ENCODE data around the gene DCLK2.
A peak's percentile ranks its signal among the peaks of the same experiment; 100 is the strongest.

DCLK2 gene

DNA sequence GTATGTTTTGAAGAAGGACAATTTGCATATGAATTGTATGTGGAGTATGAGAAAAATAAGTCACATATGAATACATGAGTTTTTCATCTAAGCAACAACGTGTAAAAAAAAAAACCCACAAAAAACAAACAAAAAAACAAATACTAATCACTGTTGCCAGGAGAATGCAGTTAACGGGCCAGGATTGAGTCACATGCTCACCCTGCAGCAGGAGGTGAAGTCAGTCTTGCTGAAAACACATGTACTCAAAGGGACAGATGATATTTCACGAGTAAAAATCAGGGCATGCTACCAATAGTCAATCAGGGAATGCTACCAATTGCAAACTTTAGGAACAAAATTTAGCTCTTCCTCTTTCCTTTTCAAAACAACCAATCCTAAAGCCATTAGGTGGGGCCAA lies 10.4 kb upstream of the DCLK2 start:
- Histone ChIP-seq H3K4me3 (ENCODE audit: low read depth in 1 of 5, low read length in 5 of 5) (no peak overlapping the region), H3K27me3 (ENCODE audit: control insufficient read depth in 5 of 5, insufficient read depth in 4 of 5, low read length in 5 of 5) (no peaks in the 10 kb centered on the region), H3K36me3 (ENCODE audit: control insufficient read depth in 5 of 5, insufficient read depth in 5 of 5, low read length in 5 of 5) (no peaks in the 10 kb centered on the region), H3K9me3 (ENCODE audit: control insufficient read depth in 5 of 5, low read length in 5 of 5) (no peaks in the 10 kb centered on the region), H3K27ac (ENCODE audit: low read depth, low read length) (no peak overlapping the region), H3K4me1 (ENCODE audit: control insufficient read depth in 5 of 5, insufficient read depth in 5 of 5, low read length in 5 of 5) (peaks cover 0 to 21% (median 14%) of the 10 kb centered on the region in 5 donors), H3K9ac (ENCODE audit: low read length in 5 of 5) (no peak overlapping the region)

DNA sequence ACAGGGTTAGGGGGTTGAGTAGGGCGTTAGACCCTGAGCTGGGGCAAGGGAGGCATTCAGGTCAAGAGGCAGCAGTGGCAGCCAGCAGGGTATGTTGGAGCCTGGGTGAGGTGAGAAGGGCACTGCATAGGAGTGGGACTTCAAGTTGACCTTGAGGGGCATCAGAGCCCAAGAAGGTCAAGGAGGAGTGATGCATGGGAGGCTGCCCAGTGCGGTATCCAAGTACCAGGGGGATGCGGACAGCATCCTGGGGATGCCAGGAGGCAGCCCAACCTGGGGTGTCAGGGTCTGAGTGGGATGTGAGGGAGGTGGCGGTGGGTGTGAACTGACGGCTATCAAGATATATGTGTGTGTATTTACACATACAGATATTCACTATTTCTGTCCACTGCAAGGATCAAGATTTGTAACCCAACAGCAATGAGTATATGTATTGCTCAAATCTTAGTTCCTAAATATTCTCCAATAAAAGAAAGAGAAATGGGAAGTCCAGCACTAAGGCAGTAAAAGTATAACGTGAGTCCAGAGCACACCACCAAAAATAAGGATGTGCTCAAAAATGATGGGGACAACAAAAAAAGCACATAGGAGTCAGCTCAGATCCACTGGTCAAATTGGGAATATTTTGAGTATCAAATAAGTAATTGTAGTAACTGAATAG lies 9.8 kb upstream of the DCLK2 start:
- no peaks in the 10 kb centered on the region for H3K9me3 ChIP-seq (ENCODE audit: control insufficient read depth in 5 of 5, low read length in 5 of 5)
- H3K4me1 ChIP-seq (ENCODE audit: control insufficient read depth in 5 of 5, insufficient read depth in 5 of 5, low read length in 5 of 5) = peaks cover 0 to 21% (median 13%) of the 10 kb centered on the region in 5 donors
- H3K36me3 ChIP-seq (ENCODE audit: control insufficient read depth in 5 of 5, insufficient read depth in 5 of 5, low read length in 5 of 5) = no peaks in the 10 kb centered on the region
- H3K9ac ChIP-seq (ENCODE audit: low read length in 5 of 5) = no peak overlapping the region
- H3K27ac ChIP-seq (ENCODE audit: low read depth, low read length) = no peak overlapping the region
- H3K27me3 ChIP-seq (ENCODE audit: control insufficient read depth in 5 of 5, insufficient read depth in 4 of 5, low read length in 5 of 5) = no peaks in the 10 kb centered on the region
- H3K4me3 ChIP-seq (ENCODE audit: low read depth in 1 of 5, low read length in 5 of 5) = no peak overlapping the region

DNA sequence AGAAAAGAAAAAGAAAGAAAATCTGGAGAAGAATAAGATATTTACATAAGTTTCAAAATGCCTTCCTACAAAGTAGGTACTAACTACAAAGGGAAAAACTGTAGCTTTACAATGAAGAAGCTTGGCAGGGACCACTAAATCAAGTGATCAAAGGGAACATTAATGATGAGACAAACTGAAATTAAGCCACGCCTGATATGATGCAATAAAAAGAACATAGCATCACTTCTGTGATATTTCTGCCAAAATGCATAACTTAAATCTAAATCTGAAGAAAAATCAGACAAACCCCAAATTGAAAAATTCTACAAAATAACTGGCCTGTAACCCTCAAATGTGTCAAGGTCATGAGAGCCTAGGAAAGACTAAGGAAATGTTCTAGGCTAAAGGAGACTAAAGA lies 8.9 kb upstream of the DCLK2 start:
- no peaks in the 10 kb centered on the region for H3K36me3 ChIP-seq (ENCODE audit: control insufficient read depth in 5 of 5, insufficient read depth in 5 of 5, low read length in 5 of 5)
- no peaks in the 10 kb centered on the region for H3K27me3 ChIP-seq (ENCODE audit: control insufficient read depth in 5 of 5, insufficient read depth in 4 of 5, low read length in 5 of 5)
- H3K9me3 ChIP-seq (ENCODE audit: control insufficient read depth in 5 of 5, low read length in 5 of 5) = no peaks in the 10 kb centered on the region
- peaks cover 0 to 24% (median 8%) of the 10 kb centered on the region in 5 donors for H3K4me1 ChIP-seq (ENCODE audit: control insufficient read depth in 5 of 5, insufficient read depth in 5 of 5, low read length in 5 of 5)
- H3K27ac ChIP-seq (ENCODE audit: low read depth, low read length) = no peak overlapping the region
- H3K4me3 ChIP-seq (ENCODE audit: low read depth in 1 of 5, low read length in 5 of 5) = no peak overlapping the region
- no peak overlapping the region for H3K9ac ChIP-seq (ENCODE audit: low read length in 5 of 5)

DNA sequence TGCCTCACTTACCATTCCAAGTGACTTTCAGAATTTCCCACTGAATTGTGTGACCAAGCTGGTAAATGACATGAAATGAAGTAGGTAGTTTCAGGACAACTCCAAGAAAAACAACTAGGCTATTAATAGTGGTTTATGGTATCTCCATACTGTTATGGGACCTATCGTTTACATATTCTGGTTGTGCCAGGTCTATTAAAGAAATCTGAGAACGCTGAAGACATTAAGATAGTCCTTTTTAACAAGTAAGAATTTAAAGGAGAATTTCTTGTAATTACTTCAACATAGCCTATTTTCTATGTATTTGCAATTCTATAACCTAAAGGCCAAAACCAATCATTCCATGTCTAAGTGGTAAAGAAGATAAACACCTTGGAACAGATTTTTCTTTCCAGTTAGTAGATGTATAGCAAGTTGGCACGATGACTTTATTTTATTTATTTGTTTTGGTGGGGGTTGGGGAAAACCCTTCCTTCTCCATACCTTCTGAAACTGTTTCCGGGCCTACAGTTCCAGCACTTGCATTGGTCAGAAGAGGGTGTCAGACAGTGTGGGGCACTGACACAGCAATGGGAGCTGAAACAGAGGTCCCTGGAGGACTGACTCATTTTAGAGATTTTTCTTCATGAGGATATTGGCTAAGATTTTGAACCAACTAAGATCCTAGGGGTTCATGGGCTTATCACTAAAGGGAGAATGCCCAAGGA lies 7.6 kb upstream of the DCLK2 start:
- H3K36me3 ChIP-seq (ENCODE audit: control insufficient read depth in 5 of 5, insufficient read depth in 5 of 5, low read length in 5 of 5) = no peaks in the 10 kb centered on the region
- H3K27me3 ChIP-seq (ENCODE audit: control insufficient read depth in 5 of 5, insufficient read depth in 4 of 5, low read length in 5 of 5) = no peaks in the 10 kb centered on the region
- H3K27ac ChIP-seq (ENCODE audit: low read depth, low read length) = no peak overlapping the region

DNA sequence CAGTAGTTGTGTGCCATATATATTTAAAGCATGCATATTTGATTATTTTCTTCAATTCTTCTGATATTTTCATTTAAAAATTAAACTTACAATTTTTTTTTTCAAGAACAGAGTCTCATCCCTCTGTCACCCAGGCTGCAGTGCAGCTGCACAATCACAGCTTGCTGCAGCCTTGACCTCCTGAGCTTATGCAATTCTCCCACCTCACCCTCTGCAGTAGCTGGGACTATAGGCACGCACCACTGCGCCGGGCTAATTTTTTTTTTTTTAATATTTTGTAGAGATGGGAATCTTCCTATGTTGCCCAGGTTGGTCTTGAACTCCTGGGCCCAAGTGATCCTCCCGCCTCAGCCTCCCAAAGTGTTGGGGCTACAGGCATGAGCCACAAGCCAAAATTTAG lies 5.8 kb upstream of the DCLK2 start:
- Histone ChIP-seq H3K27me3 (ENCODE audit: control insufficient read depth in 5 of 5, insufficient read depth in 4 of 5, low read length in 5 of 5) (no peaks in the 10 kb centered on the region), H3K27ac (ENCODE audit: low read depth, low read length) (peak overlapping the region; percentile 72), H3K9ac (ENCODE audit: low read length in 5 of 5) (no peak overlapping the region), H3K4me3 (ENCODE audit: low read depth in 1 of 5, low read length in 5 of 5) (no peak overlapping the region), H3K4me1 (ENCODE audit: control insufficient read depth in 5 of 5, insufficient read depth in 5 of 5, low read length in 5 of 5) (peaks cover 0 to 24% (median 8%) of the 10 kb centered on the region in 5 donors), H3K9me3 (ENCODE audit: control insufficient read depth in 5 of 5, low read length in 5 of 5) (no peaks in the 10 kb centered on the region), H3K36me3 (ENCODE audit: control insufficient read depth in 5 of 5, insufficient read depth in 5 of 5, low read length in 5 of 5) (no peaks in the 10 kb centered on the region)

More for the DNA sequence above, 7.6 kb upstream of the DCLK2 start:
- H3K9ac ChIP-seq (ENCODE audit: low read length in 5 of 5) = no peak overlapping the region
- H3K9me3 ChIP-seq (ENCODE audit: control insufficient read depth in 5 of 5, low read length in 5 of 5) = no peaks in the 10 kb centered on the region
- peaks cover 0 to 24% (median 8%) of the 10 kb centered on the region in 5 donors for H3K4me1 ChIP-seq (ENCODE audit: control insufficient read depth in 5 of 5, insufficient read depth in 5 of 5, low read length in 5 of 5)
- H3K4me3 ChIP-seq (ENCODE audit: low read depth in 1 of 5, low read length in 5 of 5) = no peak overlapping the region

DNA sequence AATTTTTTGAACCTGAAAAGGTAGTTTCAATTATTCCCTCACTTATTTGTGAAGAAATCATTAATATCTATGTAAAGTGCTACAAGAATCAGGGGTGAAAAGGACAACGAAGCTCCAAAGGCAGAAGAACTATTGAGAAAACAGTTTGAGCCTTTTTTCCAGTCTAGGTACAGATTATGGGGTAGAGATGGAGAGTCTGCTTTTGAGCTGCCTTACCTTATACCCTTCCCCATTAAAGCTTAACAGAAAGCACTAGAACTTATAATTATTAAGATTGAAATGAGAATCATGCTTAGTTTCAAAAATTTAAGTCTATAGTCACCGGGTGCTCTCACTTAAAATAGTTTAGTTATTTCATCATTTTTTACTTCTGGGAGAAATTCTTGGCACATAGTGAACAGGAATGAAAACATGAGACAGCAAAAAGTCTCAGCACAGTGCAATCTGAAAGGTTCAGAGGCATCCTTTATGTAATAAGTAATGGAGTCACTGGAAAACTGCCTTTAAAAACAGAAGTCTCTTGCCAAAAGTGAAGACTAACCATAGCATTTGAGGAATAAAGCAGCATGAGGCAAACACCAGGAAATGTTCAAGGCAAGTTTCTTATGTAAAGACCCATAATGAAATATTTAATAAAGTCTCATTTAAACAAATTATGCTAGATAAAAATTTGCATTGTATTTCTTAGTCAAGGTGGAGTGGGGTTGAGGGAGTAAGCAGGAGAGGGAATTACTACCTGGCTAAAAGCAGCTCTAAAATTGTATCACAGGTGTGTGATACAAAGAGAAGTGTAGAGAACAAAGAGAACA lies 5.1 kb upstream of the DCLK2 start:
- H3K27me3 ChIP-seq (ENCODE audit: control insufficient read depth in 5 of 5, insufficient read depth in 4 of 5, low read length in 5 of 5) = no peaks in the 10 kb centered on the region
- no peak overlapping the region for H3K9ac ChIP-seq (ENCODE audit: low read length in 5 of 5)
- no peaks in the 10 kb centered on the region for H3K9me3 ChIP-seq (ENCODE audit: control insufficient read depth in 5 of 5, low read length in 5 of 5)
- H3K4me3 ChIP-seq (ENCODE audit: low read depth in 1 of 5, low read length in 5 of 5) = no peak overlapping the region
- H3K27ac ChIP-seq (ENCODE audit: low read depth, low read length) = peak overlapping the region; percentile 72
- peaks cover 0 to 20% (median 12%) of the 10 kb centered on the region in 5 donors for H3K4me1 ChIP-seq (ENCODE audit: control insufficient read depth in 5 of 5, insufficient read depth in 5 of 5, low read length in 5 of 5)
- H3K36me3 ChIP-seq (ENCODE audit: control insufficient read depth in 5 of 5, insufficient read depth in 5 of 5, low read length in 5 of 5) = no peaks in the 10 kb centered on the region

DNA sequence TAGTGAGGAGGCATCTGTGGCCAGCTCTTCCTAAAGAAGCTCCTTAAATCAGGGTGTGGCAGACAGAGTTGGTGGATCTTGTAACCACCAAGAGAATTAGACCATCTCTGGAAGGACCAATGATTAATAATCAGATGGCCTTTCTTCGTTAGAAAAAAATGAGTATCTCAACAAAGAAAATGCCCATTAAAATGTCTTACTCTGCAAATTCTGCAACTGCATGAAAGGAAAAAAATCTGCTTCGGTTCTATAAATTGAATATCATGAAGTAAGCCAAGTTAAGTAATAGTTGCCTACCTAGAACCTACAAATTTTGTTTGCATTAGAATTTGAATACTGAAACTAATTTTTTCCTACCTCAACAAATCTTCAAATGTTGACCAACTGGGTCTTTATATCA lies 4.2 kb upstream of the DCLK2 start:
- Histone ChIP-seq H3K9ac (ENCODE audit: low read length in 5 of 5) (no peak overlapping the region), H3K27me3 (ENCODE audit: control insufficient read depth in 5 of 5, insufficient read depth in 4 of 5, low read length in 5 of 5) (no peaks in the 10 kb centered on the region), H3K27ac (ENCODE audit: low read depth, low read length) (no peak overlapping the region), H3K36me3 (ENCODE audit: control insufficient read depth in 5 of 5, insufficient read depth in 5 of 5, low read length in 5 of 5) (no peaks in the 10 kb centered on the region), H3K4me3 (ENCODE audit: low read depth in 1 of 5, low read length in 5 of 5) (no peak overlapping the region), H3K9me3 (ENCODE audit: control insufficient read depth in 5 of 5, low read length in 5 of 5) (no peaks in the 10 kb centered on the region), H3K4me1 (ENCODE audit: control insufficient read depth in 5 of 5, insufficient read depth in 5 of 5, low read length in 5 of 5) (peaks cover 0 to 23% (median 17%) of the 10 kb centered on the region in 5 donors)

DNA sequence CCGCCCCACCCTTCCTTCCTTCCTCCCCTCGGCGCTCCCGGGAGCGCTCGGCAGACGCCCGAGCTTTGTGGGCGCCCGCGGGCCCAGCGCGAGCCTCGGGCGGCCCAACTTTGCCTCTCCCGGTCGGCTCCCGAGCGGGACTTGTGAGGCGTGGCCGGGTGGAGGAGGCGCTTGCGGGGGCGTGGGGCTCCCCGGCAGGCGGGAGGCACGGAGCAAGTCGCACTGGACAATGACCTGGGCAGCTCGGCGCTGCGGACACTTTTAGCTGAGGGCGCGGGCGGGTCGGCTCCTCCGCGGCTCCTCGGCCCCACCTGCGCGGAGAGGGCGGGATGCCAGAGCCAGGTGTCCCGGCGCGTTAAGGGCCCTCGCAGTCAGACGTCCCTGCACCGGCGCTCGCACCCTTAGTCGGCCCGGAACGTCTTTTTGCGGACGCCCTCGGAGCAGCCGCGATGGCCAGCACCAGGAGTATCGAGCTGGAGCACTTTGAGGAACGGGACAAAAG lies 385 bp downstream of the DCLK2 start:
- Histone ChIP-seq H3K27me3 (ENCODE audit: control insufficient read depth in 5 of 5, insufficient read depth in 4 of 5, low read length in 5 of 5) (peaks cover 0 to 4% (median 0%) of the 10 kb centered on the region in 5 donors), H3K4me3 (ENCODE audit: low read depth in 1 of 5, low read length in 5 of 5) (peak overlapping the region in 4 of 5 donors; percentile 63 to 79 (median 72)), H3K9me3 (ENCODE audit: control insufficient read depth in 5 of 5, low read length in 5 of 5) (no peaks in the 10 kb centered on the region), H3K36me3 (ENCODE audit: control insufficient read depth in 5 of 5, insufficient read depth in 5 of 5, low read length in 5 of 5) (no peaks in the 10 kb centered on the region), H3K9ac (ENCODE audit: low read length in 5 of 5) (peak overlapping the region in 4 of 5 donors; percentile 48 to 82 (median 58)), H3K4me1 (ENCODE audit: control insufficient read depth in 5 of 5, insufficient read depth in 5 of 5, low read length in 5 of 5) (peaks cover 0 to 23% (median 16%) of the 10 kb centered on the region in 5 donors), H3K27ac (ENCODE audit: low read depth, low read length) (peak overlapping the region; percentile 57)

DNA sequence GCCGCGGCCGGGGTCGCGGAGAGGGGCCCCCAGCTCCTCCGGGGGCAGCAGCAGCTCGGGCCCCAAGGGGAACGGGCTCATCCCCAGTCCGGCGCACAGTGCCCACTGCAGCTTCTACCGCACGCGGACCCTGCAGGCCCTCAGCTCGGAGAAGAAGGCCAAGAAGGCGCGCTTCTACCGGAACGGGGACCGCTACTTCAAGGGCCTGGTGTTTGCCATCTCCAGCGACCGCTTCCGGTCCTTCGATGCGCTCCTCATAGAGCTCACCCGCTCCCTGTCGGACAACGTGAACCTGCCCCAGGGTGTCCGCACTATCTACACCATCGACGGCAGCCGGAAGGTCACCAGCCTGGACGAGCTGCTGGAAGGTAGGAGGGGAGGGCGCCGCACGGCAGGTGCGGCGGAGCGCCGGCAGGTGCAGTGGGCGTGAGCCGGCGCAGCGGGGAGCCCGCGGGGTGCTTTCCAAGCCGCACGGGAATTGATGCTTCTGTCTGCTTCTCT lies 886 bp downstream of the DCLK2 start:
- peak overlapping the region in 4 of 5 donors; percentile 48 to 82 (median 58) for H3K9ac ChIP-seq (ENCODE audit: low read length in 5 of 5)

More for the DNA sequence above, 886 bp downstream of the DCLK2 start:
- Histone ChIP-seq H3K4me1 (ENCODE audit: control insufficient read depth in 5 of 5, insufficient read depth in 5 of 5, low read length in 5 of 5) (peaks cover 0 to 23% (median 16%) of the 10 kb centered on the region in 5 donors), H3K9me3 (ENCODE audit: control insufficient read depth in 5 of 5, low read length in 5 of 5) (no peaks in the 10 kb centered on the region), H3K36me3 (ENCODE audit: control insufficient read depth in 5 of 5, insufficient read depth in 5 of 5, low read length in 5 of 5) (no peaks in the 10 kb centered on the region), H3K27ac (ENCODE audit: low read depth, low read length) (peak overlapping the region; percentile 57), H3K27me3 (ENCODE audit: control insufficient read depth in 5 of 5, insufficient read depth in 4 of 5, low read length in 5 of 5) (peaks cover 0 to 4% (median 0%) of the 10 kb centered on the region in 5 donors), H3K4me3 (ENCODE audit: low read depth in 1 of 5, low read length in 5 of 5) (peak overlapping the region; percentile 63 to 79 (median 73))
